Pulmonary artery endothelial cell (primary cell): Measurements from ENCODE around the gene BTNL8. TPM values are rescaled to one million over a fixed set of nuclear protein-coding genes. Genes with fewer than 3 reads are reported as not detected.

ENCODE experiments used
- DNase-seq: peaks from one replicate; pipeline ENCODE4 v3.0.0-alpha.2; 2011; ENCODE audit warnings: low read depth, low spot score
- total RNA-seq: library from RNA; depleted of rRNA; stranded (reverse); fragments of >200 nt; gene quantifications from 2 replicates; pipeline ENCODE4 v1.2.3, GENCODE V29; 2014

BTNL8 gene
- total RNA-seq, 1 donor from 2014 or later = not detected

- DNase-seq = no peak
Observed at GRCh38 chr5:180959661-180960060, 60.7 kb downstream of the BTNL8 start.

- no peak for DNase-seq
Observed at GRCh38 chr5:180960209-180960608, 61.2 kb downstream of the BTNL8 start.

- no peak for DNase-seq
Observed at GRCh38 chr5:180969406-180969805, 70.4 kb downstream of the BTNL8 start.

- DNase-seq = no peak
Observed at GRCh38 chr5:180970336-180970735, 71.4 kb downstream of the BTNL8 start.

GRCh38 chr5:180970875-180971274 is 71.9 kb downstream of the BTNL8 start:
- DNase-seq = no peak

- no peak for DNase-seq
Observed at GRCh38 chr5:180974612-180975315, 75.8 kb downstream of the BTNL8 start.

- DNase-seq = no peak
Observed at GRCh38 chr5:180975338-180975737, 76.4 kb downstream of the BTNL8 start.

- no peak for DNase-seq
Observed at GRCh38 chr5:180976518-180976917, 77.6 kb downstream of the BTNL8 start.

- DNase-seq = no peak
Observed at GRCh38 chr5:180977852-180978251, 78.9 kb downstream of the BTNL8 start.

- no peak for DNase-seq
Observed at GRCh38 chr5:180982008-180982741, 83.2 kb downstream of the BTNL8 start.

- DNase-seq = no peak
Observed at GRCh38 chr5:180988016-180988415, 89.1 kb downstream of the BTNL8 start.

GRCh38 chr5:180988592-180988991 is 89.6 kb downstream of the BTNL8 start, which contains the start of gene BTNL3:
Gene BTNL3 (plus strand): TSS chr5:180988846. CDS start chr5:180989029, 183 bp downstream.
- DNase-seq = no peak

GRCh38 chr5:180990086-180990881 is 91.3 kb downstream of the BTNL8 start:
- no peak for DNase-seq

GRCh38 chr5:180990882-180991242 is 91.9 kb downstream of the BTNL8 start:
- DNase-seq = no peak

Other genes starting within 250 kb of the BTNL8 start
- gene FLT4, start 249.6 kb upstream of the BTNL8 start, total RNA-seq = 1.5 and 3.2 TPM in 2 replicates
- not detected in 2 replicates for gene OR2Y1, start 159.1 kb upstream of the BTNL8 start, total RNA-seq
- 84.3 and 86.0 TPM in 2 replicates for gene MGAT1, start 96.4 kb upstream of the BTNL8 start, total RNA-seq
- gene ZFP62, start 37.9 kb upstream of the BTNL8 start, total RNA-seq = 17.4 and 21.9 TPM in 2 replicates
- not detected in 2 replicates for gene BTNL3, start 89.7 kb downstream of the BTNL8 start, total RNA-seq
- 0.04 and 0.07 TPM in 2 replicates for gene BTNL9, start 141.1 kb downstream of the BTNL8 start, total RNA-seq
- not detected in 2 replicates for gene OR2V1, start 232.0 kb downstream of the BTNL8 start, total RNA-seq
- not detected in 2 replicates for gene OR2V2, start 248.4 kb downstream of the BTNL8 start, total RNA-seq